Stimulated activated CD4-positive, alpha-beta T cell treated with anti-CD3 and anti-CD28 coated beads, Interleukin-12 subunit alpha, Interleukin-12 subunit beta, amount 100 ng/mL, for 48 hours (primary cell): ENCODE measurements around the gene AIFM3.
"Not testable (repeated sequence)": the region's sequence is repeated elsewhere in the genome, so short reads cannot be mapped to it uniquely, and the experiment has no call there.

ENCODE experiments used
- DNase-seq, 3 donors: peaks; one replicate each; pipeline ENCODE4 v3.0.0-alpha.2; 2020; ENCODE audit warnings: low read depth in 2 of 3, low spot score in 1 of 3

AIFM3 gene

DNA sequence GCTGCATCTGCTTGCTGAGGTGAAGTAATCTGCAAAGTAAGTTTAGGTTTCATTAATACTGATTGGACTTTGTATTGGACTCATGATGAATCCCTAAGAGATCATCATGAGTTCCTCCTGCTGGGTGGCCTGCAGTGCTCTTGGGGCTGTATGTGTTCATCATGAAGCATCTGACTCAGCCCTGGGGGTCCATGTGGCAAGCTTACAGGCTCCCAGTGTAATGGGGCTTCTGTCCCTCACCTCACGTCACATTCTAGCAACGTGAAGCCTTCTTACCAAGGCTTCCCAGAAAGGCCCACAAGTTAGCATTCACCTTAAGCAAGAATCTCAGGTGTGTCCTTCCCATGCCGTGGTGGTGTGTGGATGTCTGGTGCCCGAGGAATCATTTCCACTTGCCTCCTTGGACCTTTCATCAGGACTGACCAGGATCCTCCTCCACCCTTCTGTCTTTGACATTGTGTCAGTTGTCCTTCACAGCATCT, 26.1 kb upstream of the AIFM3 start:
- no peak for DNase-seq

- DNase-seq: not testable (repeated sequence)
These were observed 24.7 kb upstream of the AIFM3 start for GRCh38 chr22:20942203-20942902.

- no peak for DNase-seq
These were observed 23.7 kb upstream of the AIFM3 start for GRCh38 chr22:20943104-20943933.

GRCh38 chr22:20944042-20944441, 23.0 kb upstream of the AIFM3 start:
- no peak for DNase-seq

DNA sequence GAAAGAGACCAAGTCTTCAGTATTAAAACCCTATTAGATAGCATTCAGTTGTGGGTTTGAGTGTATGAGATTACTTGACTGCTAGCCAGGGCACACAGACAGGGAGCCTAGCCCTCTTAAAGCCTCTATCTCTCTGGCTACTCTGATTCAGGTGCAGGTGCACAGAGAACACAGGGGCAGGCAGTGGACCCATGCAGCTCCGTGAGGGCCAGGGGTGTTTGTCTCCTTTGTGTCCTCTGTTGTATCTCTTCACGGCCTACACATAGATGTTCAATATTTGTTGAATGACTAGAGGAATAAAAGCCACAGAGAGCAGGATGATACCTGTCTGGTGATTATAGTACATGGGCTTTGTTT, 21.5 kb upstream of the AIFM3 start:
- no peak for DNase-seq

DNA sequence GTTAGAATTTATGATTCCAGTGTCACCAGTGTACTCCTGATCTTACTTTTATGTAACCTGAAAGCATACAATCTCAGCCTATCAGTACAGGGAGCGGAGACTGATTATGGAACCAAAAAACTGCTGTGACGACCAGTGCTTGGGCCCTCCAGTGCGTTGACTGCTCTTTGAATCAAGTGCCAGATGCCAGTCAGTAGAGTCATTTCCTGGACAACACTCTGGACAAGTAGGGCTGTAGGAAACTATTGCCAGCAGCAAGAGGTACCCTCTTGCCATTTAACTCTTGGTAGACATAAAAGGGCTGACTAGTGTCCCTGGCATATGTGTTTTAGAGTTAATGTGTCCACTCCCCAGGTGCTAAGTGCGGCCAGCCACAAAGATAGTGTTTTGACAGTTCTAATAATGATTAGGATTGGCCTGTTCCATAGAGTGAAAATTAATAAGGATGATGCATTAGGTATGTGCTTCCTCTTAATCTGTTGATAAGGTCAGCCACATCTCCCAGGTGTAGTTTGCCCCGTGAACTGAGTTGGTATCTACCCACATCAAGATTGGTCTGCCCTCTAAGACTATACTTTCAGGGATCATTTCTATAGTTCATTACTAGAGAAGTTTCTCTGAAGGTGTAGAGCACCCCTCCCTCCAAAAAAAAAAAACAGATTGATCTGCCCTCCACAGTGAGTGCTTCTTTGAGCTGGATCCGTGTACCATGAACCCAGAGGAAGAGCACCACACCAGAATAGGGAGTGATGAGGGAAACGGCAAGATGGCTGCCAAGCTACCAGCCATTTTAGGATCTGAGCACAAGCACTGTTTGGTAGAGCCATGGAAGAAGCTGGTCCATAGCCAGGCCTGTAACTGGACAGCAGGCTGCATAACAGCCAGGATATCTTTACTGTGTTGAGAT, 20.7 kb upstream of the AIFM3 start:
- DNase-seq: no peak

DNA sequence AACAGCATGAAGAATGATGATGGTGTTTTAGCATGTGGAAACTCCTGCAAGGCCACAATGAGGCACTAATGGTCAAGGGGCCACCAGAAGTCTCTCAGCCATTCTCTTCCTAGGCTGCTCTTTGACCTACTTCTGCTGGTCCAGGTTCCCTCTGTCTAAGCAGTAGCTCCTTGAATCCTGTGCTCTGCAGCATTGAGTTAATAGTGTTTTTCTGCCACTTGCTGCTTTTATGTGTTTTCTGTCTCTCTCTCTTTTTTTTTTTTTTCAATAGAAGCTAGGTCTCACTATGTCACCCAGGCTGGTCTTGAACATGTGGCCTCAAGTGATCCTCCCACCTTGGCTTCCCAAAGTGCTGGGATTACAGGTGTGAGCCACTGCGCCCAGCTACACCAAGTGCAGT, 20.1 kb upstream of the AIFM3 start:
- DNase-seq: no peak

DNA sequence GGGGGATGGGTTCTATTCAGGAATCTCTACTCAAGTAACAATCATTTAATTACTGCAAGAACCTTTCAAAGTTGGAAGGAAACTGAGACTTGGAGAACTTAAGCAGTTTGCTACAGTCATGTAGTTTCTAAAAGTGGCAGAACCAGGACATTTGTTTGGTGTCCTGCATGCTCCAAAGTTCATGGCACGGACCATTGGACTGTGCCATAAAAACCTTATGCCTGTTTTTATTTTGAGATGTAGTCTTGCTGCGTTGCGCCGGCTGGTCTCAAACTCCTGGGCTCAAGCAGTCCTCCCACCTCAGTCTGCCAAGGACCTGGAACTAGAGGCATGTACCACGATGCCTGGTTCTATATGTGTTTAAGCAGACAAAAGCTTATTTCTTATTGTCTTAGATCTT, 18.6 kb upstream of the AIFM3 start:
- no peak for DNase-seq

GRCh38 chr22:20948989-20949388, 18.1 kb upstream of the AIFM3 start:
- no peak for DNase-seq

DNA sequence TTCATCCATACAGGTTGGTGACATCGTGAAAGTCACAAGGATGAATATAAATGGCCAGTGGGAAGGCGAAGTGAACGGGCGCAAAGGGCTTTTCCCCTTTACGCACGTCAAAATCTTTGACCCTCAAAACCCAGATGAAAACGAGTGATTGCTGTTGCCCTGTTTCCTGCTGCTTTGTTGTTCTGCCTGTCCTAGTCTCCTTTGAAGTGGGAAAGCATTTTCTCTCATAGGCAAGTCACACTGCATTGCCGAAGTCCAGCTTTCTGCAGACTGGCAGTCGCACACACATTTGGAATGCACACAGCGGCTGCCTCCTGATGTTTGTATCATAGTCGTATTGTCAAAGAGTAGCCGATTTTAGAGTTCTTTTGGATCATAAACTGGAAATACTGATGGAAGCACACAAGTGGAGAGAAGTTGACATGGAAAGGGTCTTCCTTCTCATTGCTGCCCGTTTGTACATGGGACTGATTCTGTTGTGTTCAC, 17.3 kb upstream of the AIFM3 start:
- DNase-seq: no peak

- DNase-seq: no peak
These were observed 15.7 kb upstream of the AIFM3 start for GRCh38 chr22:20951151-20951931.

- DNase-seq: no peak
These were observed 15.1 kb upstream of the AIFM3 start for GRCh38 chr22:20951932-20952380.

DNA sequence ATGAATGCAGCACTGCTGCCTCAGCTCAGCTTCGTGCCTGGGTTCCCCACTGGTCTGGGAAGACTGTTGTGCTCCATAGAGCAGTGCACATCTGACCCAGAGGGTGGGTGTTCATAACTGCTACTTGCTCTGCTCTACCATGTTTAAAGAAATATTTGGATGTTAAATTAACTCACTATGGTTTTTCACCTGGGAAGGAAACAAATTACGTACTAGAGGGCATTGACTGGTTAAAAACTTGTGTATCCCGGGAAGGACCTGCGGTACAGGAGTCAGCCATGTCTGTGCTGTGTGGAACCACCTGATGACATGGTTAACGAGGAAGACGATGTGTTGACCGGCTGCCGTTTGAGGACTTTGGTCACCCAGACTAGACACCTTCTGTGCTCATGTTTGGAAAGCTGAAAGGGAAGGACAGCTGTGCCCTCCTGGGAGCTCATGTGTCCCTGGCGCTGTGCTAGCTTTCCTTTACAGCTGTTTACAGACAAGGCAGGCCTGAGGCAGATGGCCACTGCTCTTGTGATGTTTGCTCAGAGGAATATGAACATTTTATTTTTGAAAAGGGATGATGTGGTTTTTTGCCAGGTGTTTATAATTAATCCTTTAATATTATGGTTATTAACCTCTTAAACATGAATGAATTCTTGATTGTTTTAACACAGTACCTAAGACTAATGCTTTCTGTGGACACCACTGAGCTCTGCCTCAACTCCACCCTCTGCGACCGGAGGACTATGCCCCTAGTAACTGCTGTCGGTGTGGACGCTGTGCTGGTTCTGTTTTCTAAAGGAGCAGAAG, 14.3 kb upstream of the AIFM3 start:
- DNase-seq: no peak

GRCh38 chr22:20953342-20953608, 13.8 kb upstream of the AIFM3 start:
- no peak for DNase-seq

DNA sequence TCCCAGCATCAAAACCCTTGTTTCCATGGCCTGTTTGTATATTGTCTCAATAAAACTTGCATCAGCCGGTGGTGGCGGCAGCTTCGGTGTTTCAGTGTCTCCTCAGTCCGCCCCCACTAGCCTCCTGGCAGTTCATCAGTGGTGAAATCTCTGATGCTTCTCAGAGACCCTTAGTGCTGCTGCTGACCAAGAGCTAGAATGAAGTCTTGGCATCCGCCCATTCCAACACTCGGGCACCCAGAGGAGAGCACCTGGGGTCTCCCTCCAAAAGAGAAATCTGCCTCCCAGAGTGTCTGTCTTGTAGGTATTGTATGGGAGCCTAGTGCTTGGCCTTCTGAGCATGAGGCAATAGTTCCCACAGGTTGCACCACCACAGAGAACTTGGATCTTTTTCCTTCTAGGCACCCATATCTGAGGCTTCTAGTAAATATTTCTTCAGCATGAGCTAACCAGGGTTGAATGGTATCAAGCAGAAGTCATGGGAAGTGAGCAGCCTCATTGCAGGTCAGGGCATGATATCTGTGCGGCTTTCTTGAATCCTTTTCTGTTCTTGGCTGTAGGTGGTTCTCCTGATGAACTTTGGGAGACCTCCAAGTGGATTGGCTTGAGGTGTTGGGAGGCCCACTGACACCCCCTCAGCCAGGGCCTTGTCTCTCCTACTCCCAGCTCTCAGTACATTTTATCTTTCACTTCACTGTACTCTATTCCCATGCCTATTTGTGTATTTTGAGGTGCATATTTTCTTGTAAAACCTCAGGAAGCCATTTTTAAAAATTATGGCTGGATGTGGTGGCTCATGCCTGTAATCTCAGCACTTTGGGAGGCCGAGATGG, 13.2 kb upstream of the AIFM3 start:
- no peak for DNase-seq

- no peak for DNase-seq
These were observed 11.5 kb upstream of the AIFM3 start for GRCh38 chr22:20955548-20955947.

DNA sequence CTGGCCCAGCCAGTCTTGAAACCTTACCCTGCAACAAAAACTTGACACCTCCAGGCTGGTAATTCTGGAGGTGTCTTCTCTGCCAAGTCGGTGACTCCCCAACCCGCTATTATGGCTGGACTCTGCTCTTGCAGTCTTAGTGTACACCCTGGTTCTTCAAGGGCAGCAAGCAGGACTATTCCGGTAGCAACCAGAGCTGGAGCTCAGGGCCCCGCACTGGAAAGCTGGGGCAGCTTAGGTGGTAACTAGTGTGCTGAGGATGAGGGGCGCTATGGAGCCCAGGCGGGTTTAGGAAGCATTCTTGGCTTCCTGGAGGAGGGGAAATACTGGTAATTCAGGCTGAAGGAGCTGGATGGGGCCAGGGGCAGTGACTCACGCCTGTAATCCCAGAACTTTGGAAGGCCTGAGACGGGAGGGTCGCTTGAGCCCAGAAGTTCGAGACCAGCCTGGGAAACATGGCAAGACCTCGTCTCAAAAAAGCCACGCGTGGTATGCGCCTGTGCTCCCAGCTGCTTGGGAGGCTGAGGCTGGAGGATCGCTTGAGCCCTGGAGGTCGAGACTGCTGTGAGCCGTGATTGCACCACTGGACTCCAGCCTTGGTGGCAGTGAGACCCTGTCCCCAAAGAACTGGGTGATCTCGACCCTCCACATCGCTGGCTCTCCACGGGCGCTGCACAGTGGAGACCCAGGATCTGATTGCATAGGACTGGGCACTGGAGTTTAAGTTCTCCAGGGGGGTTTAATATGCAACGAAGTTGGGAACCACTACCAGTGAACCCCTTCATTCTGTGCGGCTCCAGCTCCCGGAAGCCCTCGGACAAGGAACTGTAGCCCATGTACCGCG, 10.6 kb upstream of the AIFM3 start:
- DNase-seq: no peak

DNA sequence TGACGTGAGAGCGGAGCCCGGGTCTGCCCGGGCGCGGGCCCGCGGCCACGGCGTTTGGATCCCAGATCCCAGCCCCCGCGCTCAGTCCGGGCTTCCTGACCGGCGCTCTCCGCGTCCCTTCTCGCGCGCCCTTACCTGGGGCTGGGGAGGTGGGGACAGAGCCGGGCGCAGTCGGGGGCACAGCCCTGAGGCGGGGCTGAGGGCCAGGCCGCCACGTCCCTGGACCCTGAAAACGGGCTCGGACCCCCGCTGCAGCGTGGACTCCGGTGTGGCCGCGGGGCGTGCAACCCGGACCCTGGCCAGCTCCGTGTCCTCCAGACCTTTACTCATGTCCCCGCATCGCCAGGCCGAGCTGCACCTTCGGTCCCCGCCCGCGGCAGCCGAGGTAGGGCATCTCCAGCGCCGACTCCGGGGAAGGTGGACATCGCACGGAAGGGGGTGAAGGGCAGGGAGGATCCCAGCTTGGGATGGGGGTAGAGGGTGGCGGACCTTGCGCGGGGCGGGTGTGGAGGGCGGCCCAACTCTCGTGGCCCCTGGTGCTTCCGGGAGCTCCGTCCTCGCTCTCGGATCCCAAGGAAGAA, 9.9 kb upstream of the AIFM3 start:
- no peak for DNase-seq
